ENCODE results near the gene REL. TPM values are rescaled to one million over a fixed set of nuclear protein-coding genes. Genes with fewer than 3 reads are reported as not detected.

REL gene
- total and polyA plus RNA-seq, 9 of the 15 experiments (the other 6 are each of a cell fraction or from before 2014, with no cell fraction given) = 0.63 to 8.6 (median 6.3) TPM

DNA sequence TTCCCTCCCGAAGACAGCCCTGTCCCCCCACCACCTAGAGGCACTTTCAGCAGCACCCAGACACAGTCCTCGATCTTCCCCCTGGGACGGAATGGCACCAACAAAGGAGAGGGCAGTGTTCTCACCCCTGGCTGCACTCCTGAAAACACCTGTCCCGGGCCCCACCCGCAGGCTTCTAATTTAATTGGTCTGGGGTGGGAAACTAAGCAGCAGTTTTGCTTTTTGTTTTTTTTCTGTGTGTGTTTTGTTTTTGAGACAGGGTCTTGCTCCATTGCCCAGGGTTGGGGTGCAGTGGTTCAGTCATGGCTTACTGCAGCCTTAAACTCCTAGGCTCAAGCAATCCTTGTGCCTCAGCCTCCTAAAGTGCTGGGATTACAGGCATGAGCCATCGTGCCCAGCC, 38.4 kb upstream of the REL start:
- Histone ChIP-seq H3K9me3 (replicated peaks; ENCODE audit: control insufficient read depth, insufficient read depth, low read depth, low read length) (no peaks in the 10 kb centered on the region), H3K9me1 (ENCODE audit: control insufficient read depth, insufficient read depth, low read length) (no peaks in the 10 kb centered on the region), H3K27ac (ENCODE audit: extremely low read depth, low read depth, low read length) (no peak overlapping the region), H2AFZ (ENCODE audit: low read depth, low read length) (no peak overlapping the region), H4K20me1 (replicated peaks; ENCODE audit: control insufficient read depth, insufficient read depth, low read length) (no peaks in the 10 kb centered on the region), H3K4me3 (no peak overlapping the region), H3K4me2 (ENCODE audit: insufficient read depth, low read length) (no peak overlapping the region), H3K4me1 (replicated peaks in 1 of 2; ENCODE audit: control insufficient read depth in 2 of 2, insufficient read depth in 2 of 2, low read length in 2 of 2) (no peaks in the 10 kb centered on the region), H3K79me2 (ENCODE audit: control insufficient read depth, insufficient read depth, low read length) (no peaks in the 10 kb centered on the region), H3K9ac (ENCODE audit: insufficient read depth in 1 of 2, low read depth in 2 of 2, low read length in 2 of 2) (no peak overlapping the region; a peak in 1 of 4 replicates), H3K36me3 (ENCODE audit: control insufficient read depth, insufficient read depth, low read length) (no peaks in the 10 kb centered on the region), H3K27me3 (ENCODE audit: control insufficient read depth in 2 of 2, insufficient read depth in 2 of 2, low read length in 2 of 2) (no peaks in the 10 kb centered on the region)
- no peak for FAIRE-seq
- DNase-seq (ENCODE audit: extremely low read depth in 1 of 4, low spot score in 3 of 4) = no peak
- no peak for TF ChIP-seq HOXB6 (CRISPR knock-in tag; IDR thresholded peaks at IDR 0.05; ENCODE audit: borderline replicate concordance)
- TF ChIP-seq, protein P1, sequence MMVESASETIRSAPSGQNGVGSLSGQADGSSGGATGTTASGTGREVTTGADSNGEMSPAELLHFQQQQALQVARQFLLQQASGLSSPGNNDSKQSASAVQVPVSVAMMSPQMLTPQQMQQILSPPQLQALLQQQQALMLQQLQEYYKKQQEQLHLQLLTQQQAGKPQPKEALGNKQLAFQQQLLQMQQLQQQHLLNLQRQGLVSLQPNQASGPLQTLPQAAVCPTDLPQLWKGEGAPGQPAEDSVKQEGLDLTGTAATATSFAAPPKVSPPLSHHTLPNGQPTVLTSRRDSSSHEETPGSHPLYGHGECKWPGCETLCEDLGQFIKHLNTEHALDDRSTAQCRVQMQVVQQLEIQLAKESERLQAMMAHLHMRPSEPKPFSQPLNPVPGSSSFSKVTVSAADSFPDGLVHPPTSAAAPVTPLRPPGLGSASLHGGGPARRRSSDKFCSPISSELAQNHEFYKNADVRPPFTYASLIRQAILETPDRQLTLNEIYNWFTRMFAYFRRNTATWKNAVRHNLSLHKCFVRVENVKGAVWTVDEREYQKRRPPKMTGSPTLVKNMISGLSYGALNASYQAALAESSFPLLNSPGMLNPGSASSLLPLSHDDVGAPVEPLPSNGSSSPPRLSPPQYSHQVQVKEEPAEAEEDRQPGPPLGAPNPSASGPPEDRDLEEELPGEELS (CRISPR knock-in tag; IDR thresholded peaks at IDR 0.05; ENCODE audit: borderline replicate concordance) = no peak
- no TSS peak for BruUV-seq (replicated peaks)
- POLR2A ChIA-PET = interaction anchor here (1.7 kb wide), 1 partner anchor 14 kb away, joined by 4 read pairs; no protein-coding TSS in a partner anchor
- no peak; the same call in 2 of the 3 replicates for ATAC-seq
- intact Hi-C loops (cut with micrococcal nuclease) = no loop called here
- WGBS (ENCODE audit: insufficient coverage, low coverage, missing lambda C conversion rate) = 36% methylated on average over 5 of the region's 6 CpGs
- CTCF ChIA-PET (ENCODE audit: low intra/inter-chr PET ratio) = no interaction called here
- in situ Hi-C loops (cut with MboI) = no loop called here

- DNase-seq (ENCODE audit: extremely low read depth in 1 of 4, low spot score in 3 of 4) (no peak), ATAC-seq (no peak), FAIRE-seq (no peak)
- Histone ChIP-seq H3K4me1 (replicated peaks in 1 of 2; ENCODE audit: control insufficient read depth in 2 of 2, insufficient read depth in 2 of 2, low read length in 2 of 2) (no peaks in the 10 kb centered on the region), H3K9me1 (ENCODE audit: control insufficient read depth, insufficient read depth, low read length) (no peaks in the 10 kb centered on the region), H3K27ac (ENCODE audit: extremely low read depth, low read depth, low read length) (no peak overlapping the region), H3K4me2 (ENCODE audit: insufficient read depth, low read length) (no peak overlapping the region), H3K36me3 (ENCODE audit: control insufficient read depth, insufficient read depth, low read length) (no peaks in the 10 kb centered on the region), H2AFZ (ENCODE audit: low read depth, low read length) (no peak overlapping the region), H3K79me2 (ENCODE audit: control insufficient read depth, insufficient read depth, low read length) (no peaks in the 10 kb centered on the region), H3K9ac (ENCODE audit: insufficient read depth in 1 of 2, low read depth in 2 of 2, low read length in 2 of 2) (no peak overlapping the region), H3K9me3 (replicated peaks; ENCODE audit: control insufficient read depth, insufficient read depth, low read depth, low read length) (no peaks in the 10 kb centered on the region), H4K20me1 (replicated peaks; ENCODE audit: control insufficient read depth, insufficient read depth, low read length) (no peaks in the 10 kb centered on the region), H3K27me3 (ENCODE audit: control insufficient read depth in 2 of 2, insufficient read depth in 2 of 2, low read length in 2 of 2) (no peaks in the 10 kb centered on the region), H3K4me3 (no peak overlapping the region)
- 23% methylated on average over 2 of the region's 2 CpGs for WGBS (ENCODE audit: insufficient coverage, low coverage, missing lambda C conversion rate)
- CTCF ChIA-PET (ENCODE audit: low intra/inter-chr PET ratio) = no interaction called here
- in situ Hi-C loops (cut with MboI) = no loop called here
- intact Hi-C loops (cut with micrococcal nuclease) = no loop called here
- no TSS peak for BruUV-seq (replicated peaks)
- POLR2A ChIA-PET = interaction anchor here (1.0 to 1.7 kb wide), 2 partner anchors 7 to 12 kb away, joined by 4 read pairs; no protein-coding TSS in a partner anchor
- no peak for TF ChIP-seq ZBTB26 (CRISPR knock-in tag; IDR thresholded peaks at IDR 0.05)
- TF ChIP-seq, protein P2, sequence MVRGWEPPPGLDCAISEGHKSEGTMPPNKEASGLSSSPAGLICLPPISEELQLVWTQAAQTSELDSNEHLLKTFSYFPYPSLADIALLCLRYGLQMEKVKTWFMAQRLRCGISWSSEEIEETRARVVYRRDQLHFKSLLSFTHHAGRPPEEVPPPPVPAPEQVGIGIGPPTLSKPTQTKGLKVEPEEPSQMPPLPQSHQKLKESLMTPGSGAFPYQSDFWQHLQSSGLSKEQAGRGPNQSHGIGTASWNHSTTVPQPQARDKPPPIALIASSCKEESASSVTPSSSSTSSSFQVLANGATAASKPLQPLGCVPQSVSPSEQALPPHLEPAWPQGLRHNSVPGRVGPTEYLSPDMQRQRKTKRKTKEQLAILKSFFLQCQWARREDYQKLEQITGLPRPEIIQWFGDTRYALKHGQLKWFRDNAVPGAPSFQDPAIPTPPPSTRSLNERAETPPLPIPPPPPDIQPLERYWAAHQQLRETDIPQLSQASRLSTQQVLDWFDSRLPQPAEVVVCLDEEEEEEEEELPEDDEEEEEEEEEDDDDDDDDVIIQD (CRISPR knock-in tag; IDR thresholded peaks at IDR 0.05) = no peak
- TF ChIP-seq NKRF (IDR thresholded peaks at IDR 0.05; ENCODE audit: borderline replicate concordance) = no peak
- no peak for TF ChIP-seq EWSR1 (IDR thresholded peaks at IDR 0.05; ENCODE audit: borderline replicate concordance, low read depth, partially characterized antibody)
- no peak for TF ChIP-seq ARID1B (IDR thresholded peaks at IDR 0.05)
- TF ChIP-seq ZNF77 (CRISPR knock-in tag; IDR thresholded peaks at IDR 0.05) = no peak
Measured at GRCh38 chr2:60844105-60844504, 37.3 kb upstream of the REL start.
